C4-2B (cell line): ENCODE data around the gene ATP8B3.

Source experiments
- CTCF ChIP-seq: fragments of 450-650 bp; conservative IDR thresholded peaks from 2 replicates; pipeline ENCODE4 v1.5.1; 2017; ENCODE audit warnings: mild to moderate bottlenecking
- ZFX ChIP-seq: fragments of 450-650 bp; IDR thresholded peaks from 2 replicates; pipeline ENCODE4 v1.6.1; 2017

GRCh38 chr19:1760020-1760419 lies 52.1 kb downstream of the ATP8B3 start:
- TF ChIP-seq CTCF: no peak
- no peak for TF ChIP-seq ZFX
